Gastrocnemius medialis (tissue), 4 donors: ENCODE results near the gene SLC30A7.

Source experiments
- CTCF ChIP-seq, 5 experiments: fragments of 450-650 bp in 3 of 5; fragments of 200-600 bp in 2 of 5; sonication (generic) in 2 of 5; IDR thresholded peaks in 4 of 5; conservative IDR thresholded peaks in 1 of 5; 1 replicate in 4 of 5; 2 replicates in 1 of 5; pipeline ENCODE4 v1.5.1; 2016 to 2019; ENCODE audit warnings: antibody characterized with exemption in 5 of 5, mild to moderate bottlenecking in 3 of 5, moderate library complexity in 3 of 5
- POLR2A ChIP-seq, 2 donors: fragments of 450-650 bp; IDR thresholded peaks; one replicate each; pipeline ENCODE4 v1.6.1; 2017; ENCODE audit warnings: antibody characterized with exemption in 2 of 2, mild to moderate bottlenecking in 2 of 2, moderate library complexity in 2 of 2

- TF ChIP-seq CTCF (IDR thresholded peaks at IDR 0.05 in 4 of 5, conservative IDR thresholded peaks at IDR 0.05 in 1 of 5) (no peak), POLR2A (IDR thresholded peaks at IDR 0.05) (no peak)
Measured at GRCh38 chr1:100869996-100870395, 25.9 kb upstream of the SLC30A7 start.
